ENCODE measurements around the gene ALKAL2.

Gene ALKAL2

DNA sequence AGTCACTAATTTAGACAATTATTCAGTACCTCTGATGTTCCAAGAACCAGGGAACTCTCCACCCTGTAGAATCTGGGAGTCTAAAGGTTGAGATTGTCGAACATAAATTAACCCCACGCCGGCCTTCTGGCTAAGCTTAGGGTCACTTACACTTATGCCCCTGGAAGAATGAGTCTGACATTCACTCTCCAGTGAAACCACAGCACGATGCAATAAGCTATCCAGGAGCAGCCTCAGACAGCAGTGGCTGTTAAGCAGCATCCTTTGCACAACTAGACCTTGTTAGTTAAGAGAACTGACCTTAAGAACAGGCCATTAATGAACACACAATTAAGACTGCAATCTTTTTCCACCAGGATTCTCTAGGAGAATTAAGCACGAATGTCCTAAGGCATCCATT, 49.0 kb downstream of the ALKAL2 start:
- DNase-seq: no peak

DNA sequence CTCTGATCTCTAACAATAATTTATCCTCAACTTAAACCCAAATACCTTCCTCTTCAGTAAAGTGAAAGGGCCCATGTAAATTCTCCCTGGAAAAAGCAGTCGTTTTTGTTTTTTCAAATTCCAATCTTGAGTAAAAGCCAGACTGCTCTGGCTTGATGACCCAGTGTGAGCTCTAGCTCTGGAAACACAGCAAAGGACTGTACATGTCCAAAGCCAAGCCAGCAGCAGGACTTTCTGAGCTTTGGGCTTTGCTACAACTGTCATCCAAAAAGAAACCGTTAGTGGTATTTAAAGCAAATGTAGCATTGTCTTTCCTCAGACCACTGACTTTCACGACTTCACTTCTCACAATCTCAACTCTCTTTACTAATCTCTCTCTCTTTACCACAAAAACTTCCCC, 49.5 kb downstream of the ALKAL2 start:
- DNase-seq: no peak

DNA sequence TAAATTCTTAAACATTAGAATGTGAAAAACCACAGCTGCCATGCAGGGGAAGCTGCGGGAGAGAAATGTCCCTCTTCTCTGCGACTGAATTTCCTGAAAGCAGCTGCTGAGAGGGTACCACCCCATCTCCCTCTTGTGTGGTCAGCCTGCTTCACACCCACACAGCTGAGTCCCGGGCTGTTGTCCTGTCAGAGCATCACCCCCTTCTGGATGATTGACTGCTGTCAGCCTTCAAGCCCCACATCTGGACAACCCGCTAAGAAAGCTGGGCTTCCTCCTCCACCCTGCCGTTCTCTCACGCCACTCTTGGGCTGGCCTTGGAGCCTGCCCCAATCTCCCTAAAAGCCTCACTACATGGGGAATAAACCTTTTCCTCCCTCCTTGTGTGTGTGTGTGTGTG, 50.0 kb downstream of the ALKAL2 start:
- DNase-seq: no peak

DNA sequence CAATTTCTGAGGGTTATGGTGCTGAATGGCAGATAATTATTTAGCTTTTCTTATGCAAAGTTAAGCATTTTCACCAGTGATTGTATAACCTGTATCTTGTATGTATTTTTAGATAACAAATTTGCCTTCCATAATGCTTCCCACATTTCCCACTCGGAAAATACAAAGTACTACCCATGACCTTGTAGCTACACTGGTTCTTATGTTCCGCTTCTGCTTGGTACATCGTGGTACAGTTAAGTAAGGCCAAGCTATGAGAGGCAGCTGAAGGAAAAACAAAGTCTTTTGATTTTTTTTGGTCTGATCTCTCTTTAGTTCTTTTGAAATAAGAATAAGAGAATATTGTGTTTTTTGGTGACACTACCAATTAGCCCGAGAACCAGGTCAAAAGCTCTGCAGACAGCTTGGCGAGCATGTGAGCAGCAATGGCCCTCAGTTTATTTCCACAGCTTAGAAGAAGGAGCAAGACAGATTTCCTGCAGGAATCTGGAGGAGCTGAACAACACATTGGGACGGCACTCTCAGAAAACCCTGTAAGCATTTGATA, 50.8 kb downstream of the ALKAL2 start:
- no peak for DNase-seq

DNA sequence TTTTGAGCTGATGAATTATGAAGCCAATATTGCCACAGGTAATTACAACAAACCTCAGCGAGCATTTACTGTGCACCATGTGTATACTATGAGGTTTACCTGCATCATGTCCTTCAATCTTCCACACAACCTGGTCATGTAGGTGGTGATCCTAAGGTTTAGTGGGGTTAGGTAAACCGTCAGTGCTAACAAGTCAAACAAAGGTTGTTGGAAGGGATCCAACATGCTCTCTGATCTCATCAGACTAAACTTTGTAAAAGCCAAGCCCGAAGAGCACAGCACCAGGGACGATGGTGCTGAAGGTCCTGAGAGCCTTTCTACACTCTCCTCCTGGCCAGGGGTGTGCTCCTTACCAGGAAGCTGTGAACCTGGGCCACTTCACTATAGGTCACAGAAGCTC, 53.5 kb downstream of the ALKAL2 start:
- DNase-seq: no peak

DNA sequence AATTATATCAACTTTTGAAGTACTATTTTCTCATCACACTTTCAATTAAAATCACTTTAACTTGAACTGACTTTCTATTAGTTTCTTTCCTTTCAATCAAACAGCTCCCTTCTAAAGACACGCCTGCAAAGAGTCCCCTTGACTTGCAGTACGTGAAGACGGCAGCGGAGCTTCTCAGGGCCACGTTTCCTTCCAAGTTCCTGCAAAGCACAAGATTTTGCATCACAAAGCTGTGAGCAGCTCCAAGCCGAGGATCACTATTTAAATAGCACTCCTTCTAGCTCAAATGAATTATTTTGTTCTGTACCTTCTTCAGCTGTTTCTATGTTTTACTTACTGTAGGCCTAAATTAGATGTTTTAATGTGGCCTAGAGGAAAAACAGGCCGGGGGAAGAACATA, 54.9 kb downstream of the ALKAL2 start:
- no peak for DNase-seq

DNA sequence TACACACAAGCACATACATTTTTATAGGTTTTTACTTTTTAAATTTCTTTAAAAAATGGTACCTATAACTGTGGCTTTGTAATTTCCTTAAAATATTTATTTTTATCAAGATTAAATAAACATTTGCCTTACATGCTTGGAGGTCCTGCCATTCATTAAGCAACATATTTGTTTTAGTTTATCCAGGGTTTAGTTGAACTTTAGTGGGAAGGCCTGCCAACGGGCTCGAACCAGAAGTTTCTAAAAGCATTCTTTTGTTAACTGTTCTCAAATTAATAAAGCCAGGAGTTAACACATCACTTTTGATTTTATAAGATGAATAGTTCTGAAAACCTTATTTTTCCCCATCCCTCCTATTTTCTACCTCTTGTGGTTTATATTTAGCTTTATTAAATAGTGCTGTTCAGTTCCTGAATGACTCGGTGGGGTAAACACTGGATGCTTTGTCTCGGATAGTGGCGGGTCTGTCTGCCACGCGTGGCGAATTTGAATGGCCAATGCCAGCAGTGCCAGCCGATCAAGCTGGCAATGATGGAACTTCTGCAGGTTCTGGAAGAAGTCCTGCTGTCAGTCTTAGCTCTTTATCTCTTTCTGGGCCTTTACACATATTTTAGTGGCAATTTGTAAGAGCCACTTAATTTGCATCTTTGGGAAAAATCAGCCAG, 56.2 kb downstream of the ALKAL2 start:
- DNase-seq: no peak
